HEK293T (cell line): ENCODE data around the gene CBR4.

Experiments
- CTCF ChIA-PET: fragments of 350-600 bp; formaldehyde crosslinking; extraction: SDS; loops from one replicate; lab custom pipeline; 2021; ENCODE audit warnings: antibody characterized with exemption, inconsistent platforms; lab: Yijun Ruan, JAX
- POLR2A ChIA-PET: fragments of 350-600 bp; formaldehyde crosslinking; extraction: SDS; loops from one replicate; lab custom pipeline; 2020; ENCODE audit warnings: antibody characterized with exemption, inconsistent platforms; lab: Yijun Ruan, JAX
- DNase-seq: peaks from one replicate; pipeline ENCODE4 v3.0.0; 2012; ENCODE audit warnings: mixed read lengths; ENCODE audit errors: extremely low spot score
- ARNT ChIP-seq: fragments of 450-650 bp; IDR thresholded peaks from 2 replicates; pipeline ENCODE4 v1.6.1; 2017; ENCODE audit warnings: mild to moderate bottlenecking
- BHLHE40 ChIP-seq: fragments of 450-650 bp; IDR thresholded peaks from 2 replicates; pipeline ENCODE4 v1.6.1; 2016; ENCODE audit warnings: mild to moderate bottlenecking, moderate library complexity, borderline replicate concordance
- CTBP1 ChIP-seq: fragments of 450-650 bp; IDR thresholded peaks from 2 replicates; pipeline ENCODE4 v1.6.1; 2016; ENCODE audit warnings: borderline replicate concordance
- ELF4 ChIP-seq: fragments of 450-650 bp; IDR thresholded peaks from 2 replicates; pipeline ENCODE4 v1.6.1; 2017; ENCODE audit warnings: antibody characterized with exemption
- FOXA1 ChIP-seq: fragments of 450-650 bp; IDR thresholded peaks from 2 replicates; pipeline ENCODE4 v1.6.1; 2016; ENCODE audit warnings: mild to moderate bottlenecking
- FOXK2 ChIP-seq: fragments of 450-650 bp; IDR thresholded peaks from 2 replicates; pipeline ENCODE4 v1.6.1; 2016; ENCODE audit warnings: mild to moderate bottlenecking
- FOXM1 ChIP-seq: fragments of 450-650 bp; IDR thresholded peaks from 2 replicates; pipeline ENCODE4 v1.6.1; 2017; ENCODE audit warnings: mild to moderate bottlenecking, borderline replicate concordance
- HDGF ChIP-seq: fragments of 450-650 bp; IDR thresholded peaks from 2 replicates; pipeline ENCODE4 v1.6.1; 2017; ENCODE audit warnings: antibody characterized with exemption, borderline replicate concordance
- L3MBTL2 ChIP-seq: fragments of 450-650 bp; conservative IDR thresholded peaks from 2 replicates; pipeline ENCODE4 v1.6.1; 2016; ENCODE audit warnings: mild to moderate bottlenecking
- LEF1 ChIP-seq: fragments of 450-650 bp; IDR thresholded peaks from 2 replicates; pipeline ENCODE4 v1.6.1; 2017; ENCODE audit warnings: mild to moderate bottlenecking, borderline replicate concordance
- NFRKB ChIP-seq: fragments of 450-650 bp; IDR thresholded peaks from 2 replicates; pipeline ENCODE4 v1.6.1; 2016; ENCODE audit warnings: mild to moderate bottlenecking, moderate library complexity
- PKNOX1 ChIP-seq: fragments of 450-650 bp; IDR thresholded peaks from 2 replicates; pipeline ENCODE4 v1.6.1; 2016
- SP1 ChIP-seq: fragments of 450-650 bp; IDR thresholded peaks from 2 replicates; pipeline ENCODE4 v1.6.1; 2017
- SUZ12 ChIP-seq: fragments of 450-650 bp; IDR thresholded peaks from 2 replicates; pipeline ENCODE4 v1.6.1; 2016; ENCODE audit warnings: mild to moderate bottlenecking
- TARDBP ChIP-seq: fragments of 450-650 bp; IDR thresholded peaks from 2 replicates; pipeline ENCODE4 v1.6.1; 2016
- ZNF384 ChIP-seq: fragments of 450-650 bp; IDR thresholded peaks from 2 replicates; pipeline ENCODE4 v1.6.1; 2016

CBR4 gene

GRCh38 chr4:169052594-169052945 lies 42.5 kb upstream of the CBR4 start:
- ChIA-PET CTCF (interaction anchor here (1.0 kb wide), 1 partner anchor 467 kb away, joined by 4 read pairs; no protein-coding TSS in a partner anchor), POLR2A (interaction anchor here (1.0 to 2.8 kb wide), 2 partner anchors 9 to 43 kb away, joined by 3 to 8 read pairs; partner anchors contain the start of gene CBR4)
- TF ChIP-seq PKNOX1 (no peak), CTBP1 (no peak), FOXK2 (no peak), HDGF (no peak), BHLHE40 (no peak), SP1 (no peak)

GRCh38 chr4:169051761-169052593 lies 41.9 kb upstream of the CBR4 start:
- CTCF ChIA-PET = interaction anchor here (1.0 kb wide), 1 partner anchor 466 kb away, joined by 4 read pairs; no protein-coding TSS in a partner anchor
- TF ChIP-seq ARNT = no peak
- TF ChIP-seq SP1 = no peak
- no peak for TF ChIP-seq ZNF384
- TF ChIP-seq BHLHE40 = no peak
- no peak for TF ChIP-seq ELF4
- TF ChIP-seq TARDBP = no peak
- TF ChIP-seq CTBP1 = no peak
- no peak for TF ChIP-seq FOXA1
- no peak for TF ChIP-seq FOXK2
- TF ChIP-seq NFRKB = no peak
- POLR2A ChIA-PET = interaction anchor here (1.0 to 2.8 kb wide), 2 partner anchors 9 to 42 kb away, joined by 3 to 8 read pairs; partner anchors contain the start of gene CBR4
- DNase-seq = no peak

More at GRCh38 chr4:169052594-169052945, 42.5 kb upstream of the CBR4 start:
- no peak for DNase-seq

- no peak for TF ChIP-seq FOXM1
- no peak for DNase-seq
- ChIA-PET CTCF (no interaction called here), POLR2A (interaction anchor here (1.4 to 2.8 kb wide), 2 partner anchors 17 to 41 kb away, joined by 3 to 8 read pairs; partner anchors contain the start of gene CBR4)
These were observed 41.1 kb upstream of the CBR4 start for GRCh38 chr4:169050881-169051760.

GRCh38 chr4:169050284-169050683 lies 40.2 kb upstream of the CBR4 start:
- TF ChIP-seq HDGF (no peak), FOXM1 (no peak), LEF1 (no peak), CTBP1 (no peak), SUZ12 (no peak), BHLHE40 (no peak), ELF4 (no peak), PKNOX1 (no peak), FOXK2 (no peak), L3MBTL2 (no peak), ARNT (no peak), NFRKB (no peak), TARDBP (no peak), SP1 (no peak)
- no peak for DNase-seq
- CTCF ChIA-PET = no interaction called here
- POLR2A ChIA-PET = interaction anchor here (1.4 kb wide), 1 partner anchor 17 kb away, joined by 3 read pairs; no protein-coding TSS in a partner anchor

GRCh38 chr4:169048868-169049414 lies 38.9 kb upstream of the CBR4 start:
- ChIA-PET CTCF (no interaction called here), POLR2A (no interaction called here)

More at GRCh38 chr4:169048868-169049414, 38.9 kb upstream of the CBR4 start:
- no peak for TF ChIP-seq HDGF
- TF ChIP-seq L3MBTL2 = no peak
- no peak for TF ChIP-seq SUZ12
- TF ChIP-seq PKNOX1 = no peak
- no peak for TF ChIP-seq TARDBP
- no peak for TF ChIP-seq FOXA1
- no peak for TF ChIP-seq BHLHE40
- no peak for TF ChIP-seq FOXM1
- no peak for TF ChIP-seq ARNT
- no peak for TF ChIP-seq FOXK2
- TF ChIP-seq SP1 = no peak
- no peak for TF ChIP-seq CTBP1
- no peak for TF ChIP-seq ELF4
- no peak for TF ChIP-seq LEF1
- TF ChIP-seq NFRKB = no peak
- TF ChIP-seq ZNF384 = no peak
- DNase-seq = no peak
